ENCODE results near the gene TSHZ3.

TSHZ3 gene

DNA sequence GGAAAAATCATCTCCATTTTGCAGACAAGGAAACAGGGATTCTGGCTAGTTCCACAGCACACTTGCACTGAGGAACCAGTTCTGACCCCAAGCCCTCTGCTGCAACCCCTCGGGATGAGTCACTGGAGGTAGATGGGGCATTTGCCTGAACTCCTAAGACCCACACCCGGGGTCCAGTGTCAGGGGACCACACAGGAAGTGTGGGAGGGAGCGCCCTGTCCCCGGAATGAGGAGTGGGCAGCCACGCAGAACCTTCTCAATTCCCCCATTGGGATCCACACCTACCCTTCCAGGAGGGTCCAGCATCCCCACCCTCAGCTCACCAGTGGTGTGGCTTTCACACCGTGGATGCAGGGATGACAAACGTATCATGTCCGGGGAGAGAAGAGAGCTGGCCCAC, 62.7 kb downstream of the TSHZ3 start:
- no peak for DNase-seq (ENCODE audit: low read depth)

- DNase-seq (ENCODE audit: low read depth) = no peak
Observed at GRCh38 chr19:31285744-31286143, 63.5 kb downstream of the TSHZ3 start.

GRCh38 chr19:31284621-31285020, 64.6 kb downstream of the TSHZ3 start:
- no peak for DNase-seq (ENCODE audit: low read depth)

DNA sequence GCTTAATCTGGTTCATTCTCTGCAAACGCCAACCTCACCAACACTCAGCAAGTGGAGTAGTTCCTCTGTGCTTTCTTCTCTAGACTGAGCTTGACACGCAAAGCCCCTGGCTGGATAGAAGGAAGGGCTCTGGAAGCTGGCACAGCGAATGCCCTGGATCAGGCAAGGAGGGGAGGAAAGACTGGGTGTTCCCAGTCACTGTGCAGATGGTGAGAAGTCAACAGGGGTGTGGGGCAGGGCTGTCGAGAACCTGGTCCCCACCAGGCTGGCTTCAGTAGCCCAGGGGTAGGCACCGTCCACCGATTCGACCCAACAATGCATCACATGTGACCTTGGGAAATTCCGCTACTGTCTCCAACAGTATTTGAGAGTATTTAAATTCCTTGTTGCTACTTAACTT, 65.5 kb downstream of the TSHZ3 start:
- no peak for DNase-seq (ENCODE audit: low read depth)

DNA sequence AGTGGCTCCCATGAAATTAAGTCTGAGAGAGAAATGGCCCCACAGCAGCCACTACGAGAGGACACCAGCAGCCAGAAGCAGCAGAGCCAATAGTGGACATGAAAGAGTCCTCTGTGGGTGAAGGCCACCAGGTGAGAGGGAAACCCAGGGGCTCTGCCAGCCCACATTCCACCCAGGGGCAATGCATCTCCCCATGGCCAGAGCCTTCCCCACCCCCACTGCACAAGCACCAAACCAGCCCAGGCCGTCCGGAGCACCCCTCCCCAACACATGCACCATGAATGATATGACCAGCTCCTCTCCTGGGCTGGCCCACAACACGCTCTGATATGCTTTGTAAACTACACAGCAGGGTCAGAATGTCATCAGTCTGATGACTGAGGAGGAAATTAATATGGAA, 66.9 kb downstream of the TSHZ3 start:
- no peak for DNase-seq (ENCODE audit: low read depth)

DNA sequence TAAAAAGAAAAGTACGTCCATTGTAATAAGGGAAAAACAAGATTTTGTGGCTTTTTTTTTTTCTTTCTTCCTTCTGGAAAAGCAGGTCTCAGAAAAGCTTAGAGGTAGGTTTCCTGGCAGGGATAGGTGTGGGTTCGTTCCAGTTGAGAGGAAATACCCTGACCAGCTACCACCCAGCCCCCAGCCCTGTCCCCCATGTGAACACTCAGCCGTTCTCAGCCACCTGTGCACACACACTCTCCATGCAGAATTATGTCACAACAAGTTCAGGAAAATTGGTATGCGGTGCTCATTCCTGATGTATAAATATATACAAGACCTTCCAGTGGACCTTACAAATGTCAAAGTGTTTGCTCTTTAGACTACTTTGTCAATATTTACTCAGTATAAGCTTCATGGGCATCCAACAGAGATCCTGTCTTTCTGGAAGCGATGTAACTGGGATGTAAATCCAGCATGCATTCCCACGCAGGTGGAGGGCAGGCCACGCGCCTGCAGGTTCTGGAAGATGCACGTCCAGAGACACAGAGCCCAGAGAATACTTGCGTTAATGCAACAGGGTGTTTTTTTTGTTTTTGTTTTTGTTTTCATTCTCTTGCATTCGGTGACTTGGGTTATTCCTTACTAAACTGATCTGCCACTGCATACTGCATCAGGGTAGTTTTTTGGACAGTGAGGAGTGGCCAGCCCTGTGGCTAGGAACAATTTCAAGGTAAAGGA, 68.8 kb downstream of the TSHZ3 start:
- no peak for DNase-seq (ENCODE audit: low read depth)

- no peak for DNase-seq (ENCODE audit: low read depth)
Observed at GRCh38 chr19:31279436-31279765, 69.8 kb downstream of the TSHZ3 start.

DNA sequence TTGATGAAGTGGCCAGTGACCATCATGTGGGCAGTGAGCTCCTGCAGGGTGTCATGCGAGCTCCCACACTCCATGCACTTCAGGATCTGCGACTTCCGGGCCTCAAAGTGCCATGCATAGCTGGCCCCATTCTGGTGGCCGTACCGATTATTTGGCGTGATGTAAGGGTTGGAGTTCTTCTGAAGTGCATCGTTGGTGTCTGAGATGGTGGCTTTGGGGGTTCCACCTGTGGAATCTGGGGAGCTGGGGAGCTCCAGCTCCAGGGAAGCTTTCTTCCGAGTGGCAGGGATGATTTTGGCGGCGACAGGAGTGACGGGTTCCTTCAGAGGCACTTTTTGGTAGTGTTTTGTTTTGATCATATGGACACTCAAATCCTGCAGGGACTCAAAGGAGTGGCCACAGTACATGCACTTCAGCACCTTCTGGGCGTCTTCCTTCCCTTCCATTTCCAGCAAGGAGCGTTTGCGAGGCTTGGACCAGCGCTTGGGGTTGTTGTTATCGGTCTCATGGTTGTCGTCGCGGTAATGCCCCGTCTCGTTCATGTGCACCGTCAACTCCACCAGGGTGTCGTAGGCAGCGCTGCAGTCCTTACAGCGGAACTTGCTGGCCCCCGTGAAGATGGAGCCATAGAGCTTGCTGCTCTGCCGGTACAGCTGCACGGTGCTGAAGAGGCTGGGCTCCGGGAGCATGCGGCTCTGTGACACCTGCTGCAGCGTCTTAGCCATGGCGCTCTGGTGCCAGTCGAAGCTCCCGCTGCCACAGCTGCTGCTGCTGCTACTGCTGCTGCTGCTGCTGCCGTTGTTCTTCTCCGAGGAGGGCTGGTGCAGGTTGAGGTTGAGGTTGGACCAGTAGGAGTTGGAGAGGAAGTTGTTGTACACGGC, 70.4 kb downstream of the TSHZ3 start:
- DNase-seq (ENCODE audit: low read depth) = no peak

- DNase-seq (ENCODE audit: low read depth) = no peak
Observed at GRCh38 chr19:31277516-31277915, 71.7 kb downstream of the TSHZ3 start.

DNA sequence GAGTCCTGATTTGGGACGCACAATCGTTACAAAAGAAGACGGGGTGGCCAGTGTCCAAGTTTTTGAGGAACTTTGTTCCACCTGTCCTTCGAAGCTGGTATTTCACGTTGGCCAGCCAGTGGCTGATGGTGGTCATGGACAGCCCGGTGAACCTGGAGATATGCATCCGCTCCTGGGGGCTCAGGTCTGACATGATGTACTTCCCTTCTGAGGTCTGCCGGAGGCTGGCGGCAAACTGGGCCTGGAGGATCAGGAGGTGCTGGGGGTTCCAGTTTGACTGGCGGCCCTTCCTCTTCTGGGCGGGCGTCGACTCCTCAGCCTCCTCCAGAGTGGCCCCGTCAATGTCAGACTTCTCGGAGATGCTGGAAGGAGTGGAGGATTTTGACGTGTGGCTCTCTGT, 72.4 kb downstream of the TSHZ3 start:
- no peak for DNase-seq (ENCODE audit: low read depth)

- no peak for DNase-seq (ENCODE audit: low read depth)
Observed at GRCh38 chr19:31275068-31275334, 74.2 kb downstream of the TSHZ3 start.

GRCh38 chr19:31274251-31275067, 74.8 kb downstream of the TSHZ3 start:
- no peak for DNase-seq (ENCODE audit: low read depth)

DNA sequence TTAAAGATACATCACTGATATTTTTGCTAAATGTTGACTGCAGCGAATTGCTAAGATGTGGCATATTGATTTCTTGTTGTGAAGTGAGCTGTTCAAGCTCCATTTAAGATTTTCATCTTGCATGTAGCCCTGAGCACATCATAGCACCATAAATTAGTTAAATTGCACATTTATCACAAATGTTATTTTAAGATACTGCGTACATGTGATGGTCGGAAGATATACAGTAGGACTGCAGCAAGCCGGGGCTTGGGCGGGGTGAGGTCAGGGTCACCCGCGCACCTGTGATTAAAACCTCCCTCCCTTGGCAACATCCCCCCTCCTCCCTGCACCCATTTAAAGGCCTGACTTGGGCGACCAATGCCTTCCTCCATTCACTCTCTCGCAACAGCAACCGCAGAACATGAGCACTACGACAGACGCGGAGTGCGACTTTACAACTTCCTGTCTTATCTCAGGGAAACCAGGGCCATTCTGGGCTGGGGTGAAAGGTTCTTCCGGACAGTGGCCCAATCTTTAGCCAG, 76.6 kb downstream of the TSHZ3 start:
- DNase-seq (ENCODE audit: low read depth) = no peak

DNA sequence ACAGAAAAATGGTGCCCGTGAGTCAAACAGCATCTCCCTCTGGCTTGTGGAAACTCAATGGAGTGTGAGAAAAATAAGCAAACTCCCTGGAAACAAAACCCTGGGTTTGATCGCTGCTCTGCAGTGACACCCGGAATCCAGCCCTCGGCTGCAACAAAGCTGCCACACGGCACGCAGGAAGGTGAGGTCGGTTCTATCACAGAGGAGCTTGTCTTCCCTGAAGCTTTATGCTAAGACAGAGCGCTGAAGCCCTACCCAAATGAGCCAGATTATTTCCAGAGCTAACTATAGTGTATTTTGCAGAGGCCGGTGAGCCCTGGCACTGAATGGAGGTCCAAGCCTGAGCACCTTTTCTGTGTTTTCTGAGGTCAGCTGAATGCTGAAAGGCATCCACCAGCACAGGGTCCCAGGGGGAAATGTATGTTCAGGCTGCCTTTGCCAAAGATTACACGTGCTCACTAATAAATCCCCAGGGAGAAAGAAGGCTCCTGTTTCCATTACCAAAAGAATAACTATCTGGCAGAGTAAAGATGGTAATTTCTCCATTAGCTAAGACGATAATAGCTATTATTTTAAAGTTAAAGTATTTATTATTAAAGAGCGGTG, 77.8 kb downstream of the TSHZ3 start:
- no peak for DNase-seq (ENCODE audit: low read depth)

DNA sequence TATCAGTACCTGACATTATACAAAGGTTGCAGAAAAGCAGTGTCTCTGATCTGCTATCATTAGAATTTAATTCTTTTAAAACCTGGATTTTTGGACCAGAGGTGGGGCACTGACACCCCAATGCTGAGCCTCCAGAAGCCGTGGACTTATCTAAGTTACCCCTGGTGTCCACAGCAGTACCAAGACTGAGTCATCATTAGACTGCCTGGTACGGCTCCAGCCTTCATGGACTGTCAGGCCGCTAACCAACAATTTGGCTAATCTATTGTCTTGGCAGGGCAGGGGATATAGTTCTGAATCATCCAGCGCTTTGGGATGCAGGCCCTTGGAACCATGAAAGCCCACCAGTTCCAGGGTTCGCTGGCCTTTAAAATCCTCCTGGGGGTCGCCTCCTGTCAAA, 78.3 kb downstream of the TSHZ3 start:
- no peak for DNase-seq (ENCODE audit: low read depth)

GRCh38 chr19:31269425-31270127, 79.7 kb downstream of the TSHZ3 start:
- DNase-seq (ENCODE audit: low read depth) = no peak

GRCh38 chr19:31268751-31269383, 80.4 kb downstream of the TSHZ3 start:
- DNase-seq (ENCODE audit: low read depth) = no peak

GRCh38 chr19:31266731-31267130, 82.5 kb downstream of the TSHZ3 start:
- no peak for DNase-seq (ENCODE audit: low read depth)

GRCh38 chr19:31266196-31266595, 83.0 kb downstream of the TSHZ3 start:
- DNase-seq (ENCODE audit: low read depth) = no peak

DNA sequence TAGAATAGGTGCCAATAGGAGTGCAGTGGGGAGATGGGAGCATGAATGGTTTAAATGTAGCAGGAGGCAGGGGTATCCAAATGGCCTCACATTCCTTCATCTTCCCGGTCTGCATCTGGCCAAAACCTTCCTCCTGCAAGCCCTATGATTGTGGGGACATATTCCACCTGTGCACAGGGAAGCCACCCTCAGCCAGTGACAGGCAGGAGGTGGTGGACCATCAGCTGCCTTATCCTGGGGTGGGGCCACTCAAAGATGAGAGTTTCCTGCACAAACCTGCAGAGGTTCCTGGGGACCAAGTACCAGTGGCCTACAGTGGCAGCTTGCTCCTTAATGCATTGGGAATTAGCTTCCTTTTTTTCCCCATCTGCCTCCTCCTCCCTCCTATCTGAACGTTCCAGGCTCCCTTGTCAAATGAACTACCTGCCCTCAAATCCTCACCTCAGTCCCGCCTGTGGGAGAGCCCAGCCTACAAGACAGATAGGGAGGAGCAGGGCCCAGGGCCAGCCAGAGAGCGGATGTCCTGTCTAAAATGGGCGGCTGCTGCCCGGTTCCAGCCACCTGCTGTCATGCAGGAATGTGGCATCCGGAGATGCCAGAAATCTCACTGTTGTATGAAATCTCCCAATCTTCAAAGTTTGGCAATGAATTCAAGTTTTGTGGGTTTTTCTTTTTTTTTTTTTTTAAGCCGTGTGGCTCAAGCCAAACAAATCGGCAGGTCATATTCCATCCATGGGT, 85.0 kb downstream of the TSHZ3 start:
- DNase-seq (ENCODE audit: low read depth) = no peak

GRCh38 chr19:31263328-31263727, 85.9 kb downstream of the TSHZ3 start:
- DNase-seq (ENCODE audit: low read depth) = no peak
